H1 (cell line): ENCODE data around the gene CALML4. TPM values are rescaled to one million over a fixed set of nuclear protein-coding genes. Genes with fewer than 3 reads are reported as not detected.

Experiments
- CTCF ChIA-PET: fragments of 300-600 bp; sonication (Branson Sonifier 250); formaldehyde crosslinking; loops from one replicate; lab custom pipeline; 2021; ENCODE audit not compliant: partially characterized antibody; lab: Charles Lee
- POLR2A ChIA-PET: fragments of 300-600 bp; sonication (Branson Sonifier 250); formaldehyde crosslinking; loops from one replicate; lab custom pipeline; 2021; ENCODE audit warnings: inconsistent platforms; ENCODE audit not compliant: partially characterized antibody; lab: Charles Lee
- DNase-seq, 2 experiments: peaks; one replicate each; pipeline versions ENCODE4 v3.0.0 to v3.0.0-alpha.2; 2010 to 2022; ENCODE audit warnings: low spot score in 2 of 2, low read depth in 1 of 2, mixed read lengths in 1 of 2
- FAIRE-seq: peaks from 2 replicates; lab custom pipeline; 2011; peaks lifted over from hg19 to GRCh38; lab: Jason Lieb, UNC
- H2AFZ ChIP-seq: 2 replicates; pipeline ENCODE4 v1.8.1; 2012; ENCODE audit warnings: low read length, inconsistent platforms
- H2AK5ac ChIP-seq: 2 replicates; pipeline ENCODE4 v1.6.1; 2013; ENCODE audit warnings: low read depth, low read length
- H2BK120ac ChIP-seq: replicated peaks from 2 replicates; pipeline ENCODE3; 2013; ENCODE audit warnings: low read depth, low read length, inconsistent platforms
- H2BK12ac ChIP-seq: 2 replicates; pipeline ENCODE4 v1.6.1; 2013; ENCODE audit warnings: low read depth, low read length
- H2BK15ac ChIP-seq: 2 replicates; pipeline ENCODE4 v1.6.1; 2013; ENCODE audit warnings: low read length
- H2BK20ac ChIP-seq: 2 replicates; pipeline ENCODE4 v1.6.1; 2013; ENCODE audit warnings: low read length
- H2BK5ac ChIP-seq: 2 replicates; pipeline ENCODE4 v1.6.1; 2013; ENCODE audit warnings: low read depth, low read length
- H3K14ac ChIP-seq: 2 replicates; pipeline ENCODE4 v1.6.1; 2013; ENCODE audit warnings: inconsistent platforms; ENCODE audit not compliant: insufficient read length
- H3K18ac ChIP-seq: 2 replicates; pipeline ENCODE4 v1.6.1; 2013; ENCODE audit warnings: low read length; ENCODE audit errors: extremely low read depth
- H3K23ac ChIP-seq: 2 replicates; pipeline ENCODE4 v1.6.1; 2013; ENCODE audit warnings: inconsistent platforms; ENCODE audit not compliant: insufficient read length
- H3K23me2 ChIP-seq: 2 replicates; pipeline ENCODE4 v1.6.1; 2013; ENCODE audit warnings: low read depth, low read length
- H3K27ac ChIP-seq: 2 replicates; pipeline ENCODE4 v1.6.1; 2011; ENCODE audit warnings: low read depth, low read length, inconsistent platforms
- H3K27me3 ChIP-seq, 4 experiments: replicated peaks in 1 of 4; 1 replicate in 1 of 4; 2 replicates in 3 of 4; pipeline versions ENCODE4 v1.6.1 to v1.8.1; 2011 to 2013; ENCODE audit warnings: low read length in 3 of 4, mild to moderate bottlenecking in 3 of 4, inconsistent platforms in 2 of 4, mixed read lengths in 2 of 4, moderate library complexity in 1 of 4; ENCODE audit not compliant: control insufficient read depth in 3 of 4, insufficient read depth in 3 of 4; ENCODE audit errors: extremely low read depth in 1 of 4
- H3K36me3 ChIP-seq, 4 experiments: 2 replicates each; pipeline versions ENCODE4 v1.6.1 to v1.8.1; 2011 to 2013; ENCODE audit warnings: mild to moderate bottlenecking in 4 of 4, low read length in 3 of 4, moderate library complexity in 2 of 4, control low read depth in 1 of 4, inconsistent platforms in 1 of 4; ENCODE audit not compliant: insufficient read depth in 4 of 4, control insufficient read depth in 2 of 4
- H3K4ac ChIP-seq: replicated peaks from 2 replicates; pipeline ENCODE3; 2013; ENCODE audit warnings: low read length, low read depth, mixed read lengths, inconsistent platforms; ENCODE audit not compliant: insufficient read length
- H3K4me1 ChIP-seq, 4 experiments: replicated peaks in 1 of 4; 1 replicate in 1 of 4; 2 replicates in 3 of 4; pipeline versions ENCODE4 v1.6.1 to v1.8.1; 2011 to 2013; ENCODE audit warnings: low read length in 3 of 4, inconsistent platforms in 2 of 4, mixed read lengths in 1 of 4; ENCODE audit not compliant: insufficient read depth in 4 of 4, control insufficient read depth in 3 of 4
- H3K4me2 ChIP-seq, 2 experiments: 2 replicates each; pipeline versions ENCODE4 v1.6.1 to v1.8.1; 2011 to 2013; ENCODE audit warnings: low read depth in 2 of 2, low read length in 2 of 2, control low read depth in 1 of 2, inconsistent platforms in 1 of 2, mild to moderate bottlenecking in 1 of 2; ENCODE audit not compliant: insufficient read depth in 1 of 2
- H3K4me3 ChIP-seq, 4 experiments: fragments of 200-600, 300-600 bp in 1 of 4; sonication (generic), shearing (Covaris generic), sonication (Bioruptor Twin) in 1 of 4; 2 replicates each; pipeline versions ENCODE4 v1.5.1 to v1.8.1; 2011 to 2016; ENCODE audit warnings: low read length in 4 of 4, low read depth in 3 of 4, control low read depth in 2 of 4, inconsistent platforms in 2 of 4, mild to moderate bottlenecking in 2 of 4, mixed read lengths in 1 of 4, moderate library complexity in 1 of 4; ENCODE audit not compliant: insufficient read depth in 2 of 4; ENCODE audit errors: extremely low read depth in 1 of 4
- H3K56ac ChIP-seq: replicated peaks from 2 replicates; pipeline ENCODE3; 2013; ENCODE audit warnings: low read depth, mild to moderate bottlenecking, mixed read lengths, low read length, inconsistent platforms; ENCODE audit not compliant: insufficient read length
- H3K79me1 ChIP-seq: 2 replicates; pipeline ENCODE4 v1.6.1; 2013; ENCODE audit warnings: low read depth, low read length, control low read depth
- H3K79me2 ChIP-seq, 2 experiments: 2 replicates each; pipeline versions ENCODE4 v1.6.1 to v1.8.1; 2012 to 2013; ENCODE audit warnings: low read length in 2 of 2, mild to moderate bottlenecking in 2 of 2, inconsistent platforms in 1 of 2; ENCODE audit not compliant: insufficient read depth in 2 of 2, control insufficient read depth in 1 of 2
- H3K9ac ChIP-seq, 4 experiments: replicated peaks in 1 of 4; 1 replicate in 1 of 4; 2 replicates in 3 of 4; pipeline versions ENCODE4 v1.6.1 to v1.8.1; 2011 to 2013; ENCODE audit warnings: low read depth in 3 of 4, low read length in 3 of 4, control low read depth in 2 of 4, mild to moderate bottlenecking in 2 of 4, moderate library complexity in 2 of 4, inconsistent platforms in 1 of 4; ENCODE audit errors: extremely low read depth in 1 of 4
- H3K9me3 ChIP-seq, 2 experiments: 2 replicates each; pipeline versions ENCODE4 v1.6.1 to v1.8.1; 2012 to 2013; ENCODE audit warnings: mild to moderate bottlenecking in 2 of 2, moderate library complexity in 2 of 2, control low read depth in 1 of 2, inconsistent platforms in 1 of 2, low read depth in 1 of 2, low read length in 1 of 2, mixed read lengths in 1 of 2; ENCODE audit not compliant: insufficient read depth in 2 of 2
- H4K20me1 ChIP-seq, 2 experiments: replicated peaks in 1 of 2; 2 replicates each; pipeline versions ENCODE3 to v1.8.1; 2011 to 2013; ENCODE audit warnings: inconsistent platforms in 2 of 2, low read length in 2 of 2, mild to moderate bottlenecking in 1 of 2; ENCODE audit not compliant: insufficient read depth in 2 of 2, control insufficient read depth in 1 of 2
- H4K5ac ChIP-seq: 2 replicates; pipeline ENCODE4 v1.6.1; 2013; ENCODE audit warnings: low read length, low read depth, mixed read lengths, inconsistent platforms; ENCODE audit not compliant: insufficient read length
- H4K8ac ChIP-seq: 2 replicates; pipeline ENCODE4 v1.8.0; 2013; ENCODE audit warnings: mild to moderate bottlenecking, moderate library complexity, low read length, inconsistent platforms; ENCODE audit not compliant: insufficient read depth; ENCODE audit errors: extremely low read depth
- H4K91ac ChIP-seq: replicated peaks from 2 replicates; pipeline ENCODE3; 2013; ENCODE audit warnings: low read length, mixed read lengths, inconsistent platforms; ENCODE audit not compliant: insufficient read length
- E2F6 ChIP-seq: IDR thresholded peaks from 2 replicates; pipeline ENCODE4 v1.6.1; 2012; ENCODE audit warnings: inconsistent platforms
- WGBS, 2 experiments: shearing (Covaris generic) in 1 of 2; methylation state at CpG; one replicate each; pipeline versions ENCODE4 v1.1.6 to v1.1.7; 2013 to 2015; ENCODE audit warnings: low lambda C conversion rate in 2 of 2, mixed read lengths in 2 of 2, inconsistent platforms in 1 of 2, low coverage in 1 of 2, missing lambda C conversion rate in 1 of 2; ENCODE audit not compliant: insufficient replicate concordance in 2 of 2, insufficient coverage in 1 of 2, insufficient read length in 1 of 2; ENCODE audit errors: extremely low coverage in 1 of 2, missing lambda C conversion rate in 1 of 2; 5-methylcytosine and 5-hydroxymethylcytosine counted together
- polyA plus RNA-seq, 7 experiments: library from polyadenylated mRNA; depleted of rRNA in 3 of 7; stranded (reverse) in 5 of 7; unstranded in 2 of 7; fragments of >200 nt in 5 of 7; fragments of 200-250 nt in 2 of 7; gene quantifications; 1 replicate in 5 of 7; 2 replicates in 1 of 7; 4 replicates in 1 of 7; pipeline versions ENCODE4 v1.2.1 to v1.2.3, GENCODE V29; 2011 to 2013; ENCODE audit warnings: missing spikeins in 2 of 7, mixed read lengths in 2 of 7
- total RNA-seq: library from RNA; stranded (reverse); fragmentation: NEBNext Ultra II Directional; extraction: Animal tissue kit (Norgen Biotek cat#: 25700); gene quantifications from 2 replicates; pipeline ENCODE4 v1.2.1, GENCODE V29; 2021

Gene CALML4
- total and polyA plus RNA-seq, 2 of the 8 experiments (the other 6 are each of a cell fraction or from before 2014, with no cell fraction given), result 3.8 to 12.5 TPM

- ChIA-PET CTCF (interaction anchor here (11.6 kb wide), 1 partner anchor 9 kb away, joined by 101 read pairs; no protein-coding TSS in a partner anchor), POLR2A (interaction anchor here (1.9 to 2.0 kb wide), 2 partner anchors 9 to 27 kb away, joined by 4 to 7 read pairs; partner anchors contain the start of gene CLN6)
- Histone ChIP-seq H3K4me1 (peaks cover 2 to 34% (median 27%) of the 10 kb centered on the region in 4 experiments), H3K23me2 (no peaks in the 10 kb centered on the region), H2AK5ac (no peak overlapping the region), H3K79me2 (0 out of 4 replicates have a peak, but pooled peaks cover 0 to 2% of the 10 kb centered on the region in 2 experiments), H4K20me1 (peaks cover 10 to 22% of the 10 kb centered on the region in 2 experiments), H3K4me3 (no peak overlapping the region), H3K79me1 (peaks cover 2% of the 10 kb centered on the region; the same call in 1 of the 2 replicates), H2BK20ac (no peak overlapping the region), H2BK5ac (no peak overlapping the region), H3K4me2 (0 out of 4 replicates have a peak overlapping the region, but pooled peaks of 1 of the 2 experiments have one; percentile 5), H3K4ac (no peak overlapping the region), H4K8ac (no peak overlapping the region), H4K5ac (no peak overlapping the region), H2AFZ (no peak overlapping the region), H2BK12ac (no peak overlapping the region), H3K36me3 (no peaks in the 10 kb centered on the region), H3K27ac (no peak overlapping the region), H3K18ac (no peak overlapping the region), H3K9ac (no peak overlapping the region), H3K27me3 (no peaks in the 10 kb centered on the region), H3K56ac (no peak overlapping the region), H3K9me3 (no peaks in the 10 kb centered on the region), H3K14ac (no peak overlapping the region), H2BK120ac (no peak overlapping the region), H2BK15ac (no peak overlapping the region), H4K91ac (no peak overlapping the region), H3K23ac (no peak overlapping the region)
- 78% methylated on average over 3 of the region's 3 CpGs; no CpG with 5 or more reads in 1 of the 2 experiments for WGBS, 2 experiments
- TF ChIP-seq E2F6, result no peak
- DNase-seq, result no peak
- FAIRE-seq, result no peak
Measured at GRCh38 chr15:68201879-68202261, 3.3 kb downstream of the CALML4 start.
